CD4-positive, alpha-beta T cell treated with Interleukin-17A for 1 hour (primary cell): Measurements from ENCODE around the gene GDE1.

Experiments
- DNase-seq: peaks from one replicate; pipeline ENCODE4 v3.0.0-alpha.2; 2020

GDE1 gene

DNA sequence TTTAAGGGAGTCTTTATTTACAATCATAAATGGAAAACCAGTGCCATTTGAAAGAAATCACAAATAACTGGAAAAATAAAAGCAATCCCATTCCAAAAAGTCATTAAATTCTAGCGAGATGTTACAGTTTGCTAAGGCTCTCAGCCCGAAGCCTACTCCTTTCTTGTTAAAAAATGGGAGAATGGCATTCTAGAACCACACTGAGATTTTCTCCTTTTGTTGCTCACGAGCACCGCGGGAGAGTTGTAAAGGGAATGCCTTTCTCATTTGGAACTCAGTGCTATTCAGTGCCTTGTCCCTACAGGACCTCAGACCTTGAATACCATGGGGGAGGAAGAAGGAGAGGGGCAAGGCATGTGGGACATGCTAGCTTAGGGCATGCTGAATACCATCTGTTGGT is 36.3 kb downstream of the GDE1 start:
- no peak for DNase-seq

DNA sequence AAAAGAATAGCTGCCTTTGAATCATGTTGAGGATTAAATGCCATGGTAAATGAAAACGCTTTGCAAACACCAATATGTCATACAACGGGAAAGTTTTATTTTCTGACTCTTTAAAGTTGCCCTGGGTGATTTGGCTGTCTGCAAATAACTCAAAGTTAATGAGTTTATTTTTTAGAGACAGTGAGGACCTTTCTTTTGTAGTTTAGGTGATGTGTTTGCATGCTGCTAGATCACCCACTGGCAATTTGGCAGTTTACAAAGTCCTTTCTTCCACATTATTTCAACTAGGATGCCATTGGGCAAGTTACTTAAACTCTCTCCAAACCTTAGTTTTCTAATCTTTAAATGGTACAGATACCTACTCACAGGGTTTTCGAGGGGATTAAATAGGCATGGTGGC is 37.8 kb downstream of the GDE1 start:
- DNase-seq = no peak

DNA sequence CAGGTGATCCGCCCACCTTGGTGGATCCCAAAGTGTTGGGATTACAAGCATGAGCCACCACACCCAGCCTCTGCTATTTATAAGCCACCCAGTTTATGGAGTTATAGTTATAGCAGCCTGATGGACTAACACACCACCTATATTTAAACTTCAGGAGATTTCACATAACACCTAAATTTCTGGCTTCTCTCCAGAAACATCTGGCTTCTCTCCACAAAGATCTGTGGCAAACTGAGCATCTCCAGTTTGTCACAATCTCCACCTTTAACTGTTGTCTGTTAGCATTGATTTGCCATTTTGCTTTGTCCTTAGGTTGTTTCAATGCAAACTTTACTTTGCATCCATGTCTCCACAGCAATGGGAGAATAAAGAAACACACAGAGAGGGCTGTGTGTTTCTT is 39.6 kb downstream of the GDE1 start:
- DNase-seq = no peak

DNA sequence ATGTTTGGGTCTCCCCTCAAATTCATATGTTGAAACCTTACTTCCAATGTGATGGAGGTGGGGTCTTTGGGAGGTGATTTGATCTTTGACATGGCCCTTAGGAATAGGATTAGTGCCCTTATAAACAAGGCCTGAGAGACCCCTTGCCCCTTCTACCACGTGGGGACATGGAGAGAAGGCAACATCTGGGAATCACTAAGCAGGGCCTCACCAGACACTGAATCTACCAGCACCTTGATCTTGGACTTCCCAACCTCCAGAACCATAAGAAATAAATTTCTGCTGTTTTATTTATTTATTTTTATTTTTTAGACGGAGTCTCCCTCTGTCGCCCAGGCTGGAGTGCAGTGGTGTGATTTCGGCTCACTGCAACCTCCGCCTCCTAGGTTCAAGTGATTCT is 40.1 kb downstream of the GDE1 start:
- DNase-seq = no peak

DNA sequence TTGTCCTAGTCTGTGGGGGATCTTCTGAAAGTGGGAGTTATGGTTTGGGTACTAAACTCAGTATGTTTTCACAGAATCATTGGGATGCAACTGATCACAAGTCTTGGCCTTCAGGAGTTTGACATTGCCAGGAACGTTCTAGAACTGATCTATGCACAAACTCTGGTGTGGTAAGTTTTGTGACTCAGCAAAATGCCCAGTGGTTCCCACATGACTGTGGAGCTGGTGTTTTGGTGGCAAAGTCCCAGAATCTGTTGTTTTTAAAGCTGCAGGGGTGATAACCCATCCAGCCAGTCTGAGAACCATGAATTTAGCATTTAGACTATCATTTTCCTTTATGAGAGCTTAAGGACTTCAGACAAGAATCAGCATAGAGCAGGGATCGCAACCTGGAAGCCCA is 40.6 kb downstream of the GDE1 start:
- no peak for DNase-seq

DNA sequence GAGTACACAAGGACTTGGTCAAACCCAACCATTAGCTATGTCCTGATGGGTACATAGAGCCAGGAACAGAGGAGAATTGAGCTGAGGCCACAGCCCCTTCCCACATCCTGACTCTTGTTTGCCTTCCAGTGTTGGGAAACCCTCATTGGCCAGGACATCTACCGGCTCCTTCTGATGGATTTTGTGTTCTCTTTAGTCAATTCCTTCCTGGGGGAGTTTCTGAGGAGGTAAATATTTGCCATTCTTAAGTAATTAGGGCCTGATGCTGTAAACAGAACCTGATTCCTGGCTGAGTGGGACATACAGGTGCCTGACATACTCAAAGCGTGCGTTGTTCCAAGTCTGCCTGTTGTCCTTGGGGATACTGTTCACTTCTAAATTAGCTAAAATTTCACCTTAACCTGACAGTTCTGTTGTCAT is 42.6 kb downstream of the GDE1 start:
- DNase-seq = no peak

GRCh38 chr16:19478505-19478904 is 43.4 kb downstream of the GDE1 start:
- no peak for DNase-seq

DNA sequence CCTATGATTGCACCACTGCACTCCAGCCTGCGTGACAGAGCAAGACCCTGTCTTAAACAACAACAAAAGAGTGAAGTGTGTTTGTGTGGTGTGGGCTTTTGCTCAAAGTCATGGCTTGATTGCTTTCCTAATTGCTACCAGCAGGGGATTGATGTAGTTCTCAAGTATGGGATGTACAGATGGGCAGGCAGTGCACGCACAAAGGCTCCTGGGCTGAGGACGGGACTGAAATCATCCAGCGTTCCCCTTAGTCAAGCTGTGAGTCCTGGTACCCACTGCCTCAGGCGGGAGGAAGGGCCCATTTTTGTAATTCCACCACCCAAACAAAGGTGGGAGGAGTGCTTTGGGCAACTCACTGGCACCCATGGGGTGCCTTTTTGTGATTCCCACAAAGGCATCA is 47.3 kb downstream of the GDE1 start:
- DNase-seq = no peak

GRCh38 chr16:19472482-19472881 is 49.4 kb downstream of the GDE1 start:
- no peak for DNase-seq

DNA sequence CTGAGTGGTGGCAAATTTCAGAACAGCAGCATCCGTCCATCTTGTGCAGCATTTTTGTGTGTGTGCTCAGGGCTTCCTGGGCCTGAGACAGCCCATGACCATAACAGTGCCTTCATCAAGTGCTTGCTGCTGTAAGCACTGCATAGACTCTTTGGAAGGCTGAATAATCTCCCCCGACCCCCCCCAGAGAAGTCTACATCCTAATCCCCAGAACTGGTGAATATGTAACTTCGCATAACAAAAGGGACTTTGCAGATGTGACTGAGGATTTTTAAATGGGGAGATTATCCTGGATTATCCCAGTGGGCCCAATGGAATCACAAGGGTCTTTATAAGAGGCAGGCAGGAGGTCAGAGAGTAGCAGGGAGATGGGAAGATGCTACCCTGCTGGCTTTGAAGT is 53.6 kb downstream of the GDE1 start:
- DNase-seq = no peak

GRCh38 chr16:19463468-19464315 is 58.2 kb downstream of the GDE1 start:
- no peak for DNase-seq

- DNase-seq = no peak
These were observed 61.5 kb downstream of the GDE1 start for GRCh38 chr16:19460397-19460796.

DNA sequence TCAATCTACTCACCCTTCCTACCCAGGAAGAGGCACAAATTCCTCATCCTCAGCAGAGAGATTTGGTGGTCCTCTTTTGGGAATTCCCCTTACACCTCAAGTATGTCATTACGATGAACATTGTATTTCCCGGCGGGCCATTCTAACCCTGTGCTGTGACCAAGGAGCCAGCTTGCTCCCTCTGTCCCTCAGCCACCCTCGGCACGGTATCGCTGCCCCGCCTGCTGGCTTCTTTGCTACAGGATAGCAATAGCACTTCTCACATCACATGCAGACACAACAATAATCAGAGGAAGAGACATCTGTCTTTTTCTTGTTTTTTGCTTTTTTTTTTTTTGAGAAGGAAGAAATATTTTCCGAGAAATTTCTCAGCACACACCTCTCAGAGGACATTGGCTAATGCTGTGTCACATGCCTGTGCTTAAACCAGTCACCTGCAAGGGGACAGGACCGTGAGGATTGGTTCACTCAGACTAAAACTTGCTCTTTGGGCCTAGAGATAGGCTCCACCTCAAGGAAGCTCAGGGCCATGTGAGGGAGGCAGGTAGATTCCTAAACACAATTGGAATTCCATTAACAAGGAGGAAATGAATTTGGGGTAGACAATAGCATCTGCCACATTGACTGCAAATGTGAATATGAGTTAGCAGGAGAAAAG is 63.0 kb downstream of the GDE1 start:
- DNase-seq = no peak
